Measurements from ENCODE around the gene RPS6KA2. TPM values are rescaled to one million over a fixed set of nuclear protein-coding genes. Genes with fewer than 3 reads are reported as not detected.

Gene RPS6KA2
- total RNA-seq, 4 donors from 2014 or later, result 43.9 to 161 (median 82.7) TPM

DNA sequence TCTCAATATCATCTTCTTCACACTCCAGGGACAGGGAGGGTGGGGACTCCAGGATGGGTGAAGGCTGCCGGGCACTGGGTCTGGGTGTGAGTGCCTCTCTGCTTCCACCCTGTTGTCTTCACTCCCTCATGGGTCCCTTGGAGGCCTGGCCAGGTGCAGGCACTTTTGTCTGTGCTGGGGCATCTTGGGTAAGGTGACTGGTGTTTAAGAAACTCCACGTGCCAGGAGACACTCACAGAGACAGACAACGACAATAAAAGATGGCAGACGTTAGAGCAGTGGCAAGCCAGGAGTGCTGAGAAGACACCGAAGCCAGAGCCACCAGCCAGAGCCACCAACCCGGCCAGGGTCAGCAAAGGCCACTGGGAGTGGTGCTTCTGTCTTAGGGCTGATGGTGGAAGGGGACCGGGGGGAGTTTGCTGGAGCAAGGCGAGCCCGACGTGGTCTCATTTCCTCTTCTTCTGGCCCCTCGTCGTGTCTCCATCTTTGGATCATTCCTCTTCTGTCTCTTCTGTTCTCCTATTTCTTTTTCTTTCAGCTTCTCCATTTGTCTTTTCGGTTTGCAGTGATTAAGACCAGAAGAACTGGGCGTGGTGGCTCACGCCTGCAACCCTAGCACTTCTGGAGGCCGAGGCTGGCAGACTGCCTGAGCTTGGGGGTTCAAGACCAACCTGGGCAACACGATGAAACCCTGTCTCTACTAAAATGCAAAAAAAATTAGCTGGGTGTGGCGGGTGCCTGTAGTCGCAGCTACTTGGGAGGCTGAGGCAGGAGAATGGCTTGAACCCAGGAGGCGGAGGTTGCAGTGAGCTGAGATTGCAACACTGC lies 131.3 kb downstream of the RPS6KA2 start:
- TF ChIP-seq CTCF (IDR thresholded peaks at IDR 0.05; ENCODE audit: low read depth), result no peak

DNA sequence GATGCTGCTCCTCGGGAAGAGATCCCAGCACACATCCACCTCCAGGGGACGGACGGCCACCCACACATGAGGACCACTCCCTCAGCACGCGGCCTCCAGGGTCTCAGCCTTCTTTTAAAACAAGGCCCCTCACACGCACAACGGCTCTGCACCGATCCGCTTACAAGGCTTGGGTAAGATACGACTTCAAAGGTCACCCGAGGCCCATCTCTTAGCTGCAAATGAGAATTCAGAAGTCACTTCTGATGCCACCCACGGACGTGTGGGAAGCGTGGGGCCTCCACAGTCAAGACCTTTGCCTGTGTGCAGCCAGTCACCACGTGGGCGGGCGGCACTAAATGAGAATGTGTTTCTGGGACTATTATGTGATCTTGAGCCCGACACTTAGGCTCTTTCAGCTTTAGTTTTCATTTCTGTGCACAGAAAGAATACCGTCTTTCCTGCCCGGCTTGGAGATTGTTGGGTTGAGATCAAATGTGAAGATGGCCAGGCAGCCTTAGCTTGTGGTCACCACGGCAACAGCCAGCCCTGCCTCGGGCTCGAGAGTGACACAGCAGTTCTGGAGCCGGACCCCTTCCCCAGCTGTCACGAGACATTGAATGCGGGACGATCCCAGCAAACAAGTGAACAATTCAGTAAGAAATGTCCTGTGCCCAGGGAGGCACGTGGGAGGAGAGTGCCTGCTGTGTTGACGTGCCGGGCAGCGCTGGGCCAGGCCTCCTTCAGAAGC lies 132.1 kb downstream of the RPS6KA2 start:
- TF ChIP-seq CTCF (IDR thresholded peaks at IDR 0.05; ENCODE audit: low read depth), result no peak

- TF ChIP-seq CTCF (IDR thresholded peaks at IDR 0.05; ENCODE audit: low read depth), result no peak
Measured at GRCh38 chr6:166494101-166494441, 133.0 kb downstream of the RPS6KA2 start.

GRCh38 chr6:166493427-166494100 lies 133.5 kb downstream of the RPS6KA2 start:
- no peak for TF ChIP-seq CTCF (IDR thresholded peaks at IDR 0.05; ENCODE audit: low read depth)

DNA sequence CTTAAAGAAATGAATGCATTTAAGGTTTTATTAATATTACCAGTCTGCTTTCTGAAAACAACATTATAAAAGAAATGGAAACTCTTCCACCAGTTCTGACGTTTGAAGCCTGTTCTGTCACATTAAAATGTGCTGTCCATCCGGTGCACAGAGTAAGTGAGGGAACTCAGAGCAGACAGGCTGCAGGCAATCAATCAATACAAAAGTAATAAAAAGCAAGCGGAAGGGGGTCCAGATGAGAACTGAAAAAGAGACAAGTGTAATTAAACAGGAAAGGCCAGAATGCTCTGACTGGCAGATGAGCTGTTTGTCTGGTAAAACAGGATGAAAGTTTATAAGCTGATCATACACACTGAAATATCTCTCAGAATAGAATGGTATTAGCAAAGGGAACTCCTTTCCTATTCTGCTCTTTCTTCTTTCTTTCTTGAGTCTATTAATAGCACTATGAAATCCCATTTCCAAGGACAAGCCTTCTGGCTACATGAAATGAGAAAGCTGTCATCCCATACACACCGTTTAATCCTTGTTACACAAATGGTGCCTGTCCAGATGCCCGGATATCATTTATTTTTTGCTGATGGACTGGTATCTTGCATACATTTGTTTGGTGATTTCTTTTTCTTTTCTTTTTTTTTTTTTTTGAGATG lies 134.8 kb downstream of the RPS6KA2 start:
- TF ChIP-seq CTCF (IDR thresholded peaks at IDR 0.05; ENCODE audit: low read depth), result no peak

DNA sequence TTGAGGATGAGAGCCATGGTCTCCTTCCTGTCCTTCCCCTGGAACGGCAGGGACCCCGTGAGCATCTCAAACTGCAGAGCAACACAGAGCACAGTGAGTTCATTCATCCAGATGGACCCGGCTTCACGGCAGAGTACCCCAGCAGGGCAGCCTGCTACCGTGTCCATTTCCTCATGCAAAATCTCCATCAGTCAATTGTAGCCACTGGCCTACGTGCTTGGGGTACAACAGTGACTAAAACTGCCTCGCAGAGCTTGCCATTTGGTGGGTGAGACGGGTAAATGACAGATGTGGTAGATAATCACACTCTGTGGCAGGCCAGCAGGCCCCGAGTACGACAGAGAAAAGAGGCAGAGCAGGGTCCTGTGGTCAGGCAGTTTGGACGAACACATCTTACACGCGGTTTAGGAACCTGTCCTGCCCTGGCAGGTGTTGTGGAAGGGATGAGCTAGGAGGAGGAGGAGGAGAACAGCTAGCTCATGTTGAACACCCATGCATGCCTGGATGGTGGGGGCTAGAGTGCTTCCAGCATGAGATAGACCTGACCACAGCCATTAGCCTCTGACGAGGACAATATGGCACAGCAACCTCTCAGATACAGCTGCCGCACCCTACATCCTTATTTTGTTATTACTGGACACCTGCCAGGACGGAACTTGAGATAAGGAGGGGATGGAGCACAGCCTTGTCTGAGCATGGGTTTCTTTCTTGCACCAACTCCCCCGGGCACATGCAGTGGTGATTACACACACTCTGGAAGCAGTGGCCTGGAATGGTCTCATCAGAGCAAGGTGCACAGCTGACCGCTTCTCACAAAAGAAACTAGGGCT lies 136.2 kb downstream of the RPS6KA2 start:
- no peak for TF ChIP-seq CTCF (IDR thresholded peaks at IDR 0.05; ENCODE audit: low read depth)

All from subcutaneous adipose tissue (tissue), 4 donors.